ENCODE results near the gene RIT2.

GRCh38 chr18:42976869-42977590 lies 138.5 kb downstream of the RIT2 start:
- no peak for TF ChIP-seq CTCF (IDR thresholded peaks at IDR 0.05; ENCODE audit: insufficient read depth, low read length)
- TF ChIP-seq POLR2AphosphoS5 (IDR thresholded peaks at IDR 0.05; ENCODE audit: low read depth): no peak
- TF ChIP-seq GABPA (IDR thresholded peaks at IDR 0.05; ENCODE audit: low read depth): no peak

Measured in HL-60 (cell line).